Measurements from ENCODE around the gene HUWE1.

HUWE1 gene

GRCh38 chrX:53621418-53621986 is 65.0 kb downstream of the HUWE1 start:
- Mint-ChIP-seq H3K4me3 (no peak overlapping the region), H3K4me1 (ENCODE audit: low read depth) (peaks cover 7% of the 10 kb centered on the region), H3K36me3 (ENCODE audit: low read depth) (peaks cover 28% of the 10 kb centered on the region), H3K27me3 (ENCODE audit: low read depth) (no peaks in the 10 kb centered on the region), H3K9me3 (no peaks in the 10 kb centered on the region), H3K27ac (peak overlapping the region; percentile 42)

DNA sequence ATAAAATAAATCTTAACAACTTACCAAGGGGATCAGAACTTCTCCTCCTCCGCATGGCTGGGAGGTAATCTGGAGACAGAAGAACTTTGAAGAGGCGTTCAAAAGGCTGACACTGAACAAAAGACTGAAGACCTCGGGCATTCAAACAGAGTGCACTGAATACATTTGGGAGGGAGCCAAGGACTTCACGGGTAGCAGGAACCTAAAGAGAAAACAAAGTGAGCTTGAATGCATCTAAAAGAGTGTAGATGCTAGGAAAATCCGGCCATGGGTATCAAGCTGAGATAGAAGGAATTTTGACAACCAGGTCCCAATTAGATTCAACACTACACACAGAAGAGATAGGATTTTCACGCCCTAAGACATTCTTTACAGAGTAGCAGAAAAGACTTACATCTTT is 69.6 kb downstream of the HUWE1 start:
- peaks cover 7% of the 10 kb centered on the region for H3K4me1 Mint-ChIP-seq (ENCODE audit: low read depth)
- no peak overlapping the region for H3K4me3 Mint-ChIP-seq
- H3K27ac Mint-ChIP-seq = no peak overlapping the region
- no peaks in the 10 kb centered on the region for H3K27me3 Mint-ChIP-seq (ENCODE audit: low read depth)
- no peaks in the 10 kb centered on the region for H3K9me3 Mint-ChIP-seq
- peaks cover 31% of the 10 kb centered on the region for H3K36me3 Mint-ChIP-seq (ENCODE audit: low read depth)

DNA sequence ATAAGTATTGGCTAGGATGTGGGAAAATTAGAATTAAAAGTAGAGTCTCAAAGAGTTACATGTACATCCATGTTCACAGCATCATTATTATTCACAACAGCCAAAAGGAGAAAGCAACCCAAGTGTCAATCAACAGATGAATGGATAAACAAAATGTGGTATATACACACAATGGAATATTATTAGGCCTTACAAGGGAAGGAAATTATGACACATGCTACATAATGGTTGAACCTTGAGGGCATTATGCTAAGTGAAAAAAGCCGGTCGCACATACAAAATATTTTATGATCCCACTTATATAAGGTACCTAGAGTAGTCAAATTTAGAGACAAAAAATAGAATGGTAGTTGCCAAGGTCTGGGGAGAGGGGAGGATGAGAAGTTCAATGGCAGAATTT is 80.1 kb downstream of the HUWE1 start:
- Mint-ChIP-seq H3K4me3 (no peak overlapping the region), H3K9me3 (no peaks in the 10 kb centered on the region), H3K27ac (no peak overlapping the region), H3K4me1 (ENCODE audit: low read depth) (peaks cover 2% of the 10 kb centered on the region), H3K27me3 (ENCODE audit: low read depth) (no peaks in the 10 kb centered on the region), H3K36me3 (ENCODE audit: low read depth) (peaks cover 37% of the 10 kb centered on the region)

GRCh38 chrX:53605004-53605403 is 81.5 kb downstream of the HUWE1 start:
- Mint-ChIP-seq H3K36me3 (ENCODE audit: low read depth) (peaks cover 34% of the 10 kb centered on the region), H3K27ac (no peak overlapping the region), H3K4me3 (no peak overlapping the region), H3K9me3 (no peaks in the 10 kb centered on the region), H3K27me3 (ENCODE audit: low read depth) (no peaks in the 10 kb centered on the region), H3K4me1 (ENCODE audit: low read depth) (peaks cover 2% of the 10 kb centered on the region)

- Mint-ChIP-seq H3K27me3 (ENCODE audit: low read depth) (no peaks in the 10 kb centered on the region), H3K27ac (no peak overlapping the region), H3K36me3 (ENCODE audit: low read depth) (peaks cover 26% of the 10 kb centered on the region), H3K4me3 (no peak overlapping the region), H3K9me3 (no peaks in the 10 kb centered on the region), H3K4me1 (ENCODE audit: low read depth) (peaks cover 1% of the 10 kb centered on the region)
Observed at GRCh38 chrX:53599781-53600396, 86.6 kb downstream of the HUWE1 start.

DNA sequence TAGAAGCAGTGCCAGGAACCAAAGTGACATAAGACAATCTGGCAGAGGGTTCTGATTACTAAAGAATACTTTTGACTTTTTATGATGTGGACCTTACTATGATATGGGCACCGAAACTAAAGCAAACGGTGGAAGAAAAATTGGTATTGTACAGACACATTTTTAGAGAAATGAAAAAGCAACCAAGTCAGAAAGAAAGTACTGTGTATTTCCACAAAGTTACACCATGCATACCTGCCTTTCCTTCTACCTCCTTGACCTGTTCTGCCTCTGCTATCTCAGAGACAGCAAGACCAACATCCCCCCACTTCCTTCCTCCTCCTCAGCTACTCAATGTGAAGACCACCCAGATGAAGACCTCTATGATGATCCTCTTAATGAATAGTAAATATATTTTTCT is 88.3 kb downstream of the HUWE1 start:
- no peaks in the 10 kb centered on the region for H3K9me3 Mint-ChIP-seq
- H3K36me3 Mint-ChIP-seq (ENCODE audit: low read depth) = peaks cover 29% of the 10 kb centered on the region
- no peak overlapping the region for H3K27ac Mint-ChIP-seq
- H3K4me1 Mint-ChIP-seq (ENCODE audit: low read depth) = peaks cover 1% of the 10 kb centered on the region
- H3K27me3 Mint-ChIP-seq (ENCODE audit: low read depth) = no peaks in the 10 kb centered on the region
- H3K4me3 Mint-ChIP-seq = no peak overlapping the region

- H3K27me3 Mint-ChIP-seq (ENCODE audit: low read depth) = no peaks in the 10 kb centered on the region
- H3K9me3 Mint-ChIP-seq = no peaks in the 10 kb centered on the region
- no peak overlapping the region for H3K4me3 Mint-ChIP-seq
- H3K36me3 Mint-ChIP-seq (ENCODE audit: low read depth) = peaks cover 40% of the 10 kb centered on the region
- no peak overlapping the region for H3K27ac Mint-ChIP-seq
- peaks cover 1% of the 10 kb centered on the region for H3K4me1 Mint-ChIP-seq (ENCODE audit: low read depth)
Observed at GRCh38 chrX:53595266-53595810, 91.2 kb downstream of the HUWE1 start.

- Mint-ChIP-seq H3K27ac (no peak overlapping the region), H3K27me3 (ENCODE audit: low read depth) (no peaks in the 10 kb centered on the region), H3K36me3 (ENCODE audit: low read depth) (peaks cover 42% of the 10 kb centered on the region), H3K4me3 (no peak overlapping the region), H3K9me3 (no peaks in the 10 kb centered on the region), H3K4me1 (ENCODE audit: low read depth) (peaks cover 4% of the 10 kb centered on the region)
Observed at GRCh38 chrX:53594354-53594753, 92.2 kb downstream of the HUWE1 start.

DNA sequence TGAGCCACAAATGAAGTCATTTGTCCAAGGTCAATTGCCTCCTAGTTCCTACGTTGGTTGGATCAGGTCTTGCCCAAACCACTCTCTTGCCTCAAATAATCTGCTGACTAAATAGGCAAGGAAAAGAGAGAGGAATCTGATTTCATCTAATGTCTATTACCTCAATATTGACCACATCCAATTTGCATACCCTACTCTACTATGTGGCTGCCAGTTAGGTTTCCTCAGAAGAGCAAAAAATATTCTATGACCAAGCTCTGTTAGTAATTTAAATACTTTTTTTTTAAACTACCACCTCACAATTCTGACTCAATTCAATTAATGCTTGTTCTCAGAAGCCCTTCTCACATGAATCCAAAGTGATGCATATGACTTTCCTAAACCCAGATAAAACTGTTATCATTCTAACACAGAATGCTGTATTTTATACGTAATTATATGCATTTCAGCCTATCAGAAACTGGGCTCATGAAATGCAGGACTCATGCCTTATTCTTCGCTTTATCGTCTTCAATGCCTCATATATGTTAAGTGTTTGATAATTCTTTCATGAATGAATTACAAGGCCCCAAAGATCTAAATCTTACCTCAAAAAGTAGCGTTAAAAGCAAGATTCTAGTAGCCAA is 98.6 kb downstream of the HUWE1 start:
- H3K9me3 Mint-ChIP-seq = no peaks in the 10 kb centered on the region
- H3K27me3 Mint-ChIP-seq (ENCODE audit: low read depth) = no peaks in the 10 kb centered on the region
- H3K36me3 Mint-ChIP-seq (ENCODE audit: low read depth) = peaks cover 55% of the 10 kb centered on the region
- H3K4me1 Mint-ChIP-seq (ENCODE audit: low read depth) = peaks cover 8% of the 10 kb centered on the region
- H3K27ac Mint-ChIP-seq = no peak overlapping the region
- no peak overlapping the region for H3K4me3 Mint-ChIP-seq

DNA sequence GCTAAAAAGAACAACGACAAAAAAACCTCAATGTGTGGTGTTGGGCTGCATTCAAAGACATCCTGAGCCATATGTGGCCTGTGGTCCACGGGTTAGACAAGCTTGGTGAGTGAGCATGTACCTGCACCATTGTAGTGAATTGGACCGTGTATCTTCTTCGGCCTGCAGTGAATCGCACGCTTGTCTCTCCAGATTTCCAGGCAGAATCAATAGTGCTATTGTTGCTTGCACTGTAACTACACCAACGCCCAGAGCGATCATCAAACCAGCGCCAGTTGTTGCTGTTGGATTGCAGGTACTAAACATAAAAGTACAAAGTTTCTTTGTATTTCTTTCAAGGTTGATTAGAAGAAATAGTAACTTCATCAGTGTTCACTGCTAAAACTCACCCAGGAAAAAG is 101.6 kb downstream of the HUWE1 start:
- Mint-ChIP-seq H3K9me3 (no peaks in the 10 kb centered on the region), H3K4me3 (no peak overlapping the region), H3K27me3 (ENCODE audit: low read depth) (no peaks in the 10 kb centered on the region), H3K4me1 (ENCODE audit: low read depth) (peaks cover 5% of the 10 kb centered on the region), H3K27ac (no peak overlapping the region), H3K36me3 (ENCODE audit: low read depth) (peaks cover 53% of the 10 kb centered on the region)

DNA sequence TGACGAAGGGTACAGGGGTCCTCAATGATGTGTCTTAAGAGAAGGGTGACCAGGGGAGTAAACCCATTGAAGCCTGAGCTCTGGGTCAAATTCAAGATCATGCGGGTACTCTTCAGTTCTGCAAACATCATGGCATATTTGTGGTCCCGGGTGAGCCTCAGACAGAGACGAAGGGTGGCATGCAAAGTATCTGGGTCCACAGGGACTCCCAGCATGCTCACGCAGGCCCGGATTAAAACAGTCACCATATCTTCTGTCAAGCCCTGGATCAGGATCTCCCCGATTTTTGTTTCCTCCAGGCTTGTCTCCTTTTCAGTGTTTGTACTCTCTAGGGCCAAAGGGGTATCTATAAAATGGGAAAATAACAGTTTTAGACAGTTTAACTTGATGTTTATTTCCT is 102.9 kb downstream of the HUWE1 start:
- Mint-ChIP-seq H3K27me3 (ENCODE audit: low read depth) (no peaks in the 10 kb centered on the region), H3K4me3 (no peak overlapping the region), H3K36me3 (ENCODE audit: low read depth) (peaks cover 40% of the 10 kb centered on the region), H3K27ac (no peak overlapping the region), H3K4me1 (ENCODE audit: low read depth) (peaks cover 3% of the 10 kb centered on the region), H3K9me3 (no peaks in the 10 kb centered on the region)

DNA sequence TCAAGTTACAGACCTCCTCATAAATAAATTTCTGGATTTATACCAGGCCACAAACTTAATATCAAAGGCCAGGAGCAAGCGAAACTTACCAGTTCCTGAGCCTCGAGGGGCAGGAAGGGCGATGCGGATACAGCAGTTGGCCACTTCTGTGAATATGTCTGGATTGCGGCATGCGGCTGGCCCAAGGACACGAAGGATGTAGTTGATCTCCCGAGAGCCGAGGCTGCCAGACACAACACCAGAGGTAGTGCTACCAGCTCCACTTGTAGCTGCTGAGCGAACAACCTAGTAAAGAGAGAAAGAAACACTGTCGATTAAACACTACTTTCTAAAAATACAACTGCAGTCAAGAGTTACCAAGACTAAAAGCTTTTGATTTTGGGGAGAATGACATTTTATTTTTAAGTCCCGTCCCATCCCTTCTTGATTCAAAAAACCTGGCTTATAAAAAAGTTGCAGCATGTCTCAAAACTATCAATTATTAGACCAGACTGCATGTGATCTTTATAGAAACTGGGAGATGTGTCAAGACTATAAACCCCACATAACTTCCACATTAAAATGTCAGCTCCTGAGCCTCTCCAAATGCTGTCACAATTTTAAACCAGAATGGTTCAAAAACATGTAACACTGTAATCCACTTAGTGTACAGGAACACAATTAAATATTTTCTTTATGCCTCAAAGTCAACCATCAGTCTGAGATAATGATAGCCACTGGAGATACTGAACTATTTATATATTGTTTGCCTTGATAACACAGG is 105.6 kb downstream of the HUWE1 start:
- H3K27ac Mint-ChIP-seq = no peak overlapping the region
- no peak overlapping the region for H3K4me3 Mint-ChIP-seq
- H3K9me3 Mint-ChIP-seq = no peaks in the 10 kb centered on the region
- no peaks in the 10 kb centered on the region for H3K4me1 Mint-ChIP-seq (ENCODE audit: low read depth)
- H3K27me3 Mint-ChIP-seq (ENCODE audit: low read depth) = no peaks in the 10 kb centered on the region
- H3K36me3 Mint-ChIP-seq (ENCODE audit: low read depth) = peaks cover 32% of the 10 kb centered on the region

DNA sequence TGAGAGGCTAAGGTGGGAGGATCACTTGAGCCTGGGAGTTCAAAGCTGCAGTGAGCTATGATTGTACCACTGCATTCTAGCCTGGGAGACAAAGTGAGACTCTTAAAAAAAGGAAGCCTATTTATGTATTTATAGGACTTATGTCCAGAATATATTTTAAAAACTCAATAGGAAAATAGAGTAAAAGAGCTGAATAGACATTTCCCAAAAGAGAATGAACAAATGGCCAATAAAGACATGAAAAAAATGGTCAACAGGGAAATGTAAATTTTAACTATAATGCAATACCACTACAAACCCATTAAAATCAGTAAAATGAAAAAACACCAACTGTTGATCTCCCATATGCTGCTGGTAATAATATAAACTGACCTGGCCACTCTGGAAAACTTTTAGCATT is 115.0 kb downstream of the HUWE1 start:
- Mint-ChIP-seq H3K27me3 (ENCODE audit: low read depth) (no peaks in the 10 kb centered on the region), H3K4me3 (no peak overlapping the region), H3K4me1 (ENCODE audit: low read depth) (no peaks in the 10 kb centered on the region), H3K9me3 (no peaks in the 10 kb centered on the region), H3K27ac (no peak overlapping the region), H3K36me3 (ENCODE audit: low read depth) (peaks cover 34% of the 10 kb centered on the region)

GRCh38 chrX:53563324-53563723 is 123.2 kb downstream of the HUWE1 start:
- no peak overlapping the region for H3K4me3 Mint-ChIP-seq

DNA sequence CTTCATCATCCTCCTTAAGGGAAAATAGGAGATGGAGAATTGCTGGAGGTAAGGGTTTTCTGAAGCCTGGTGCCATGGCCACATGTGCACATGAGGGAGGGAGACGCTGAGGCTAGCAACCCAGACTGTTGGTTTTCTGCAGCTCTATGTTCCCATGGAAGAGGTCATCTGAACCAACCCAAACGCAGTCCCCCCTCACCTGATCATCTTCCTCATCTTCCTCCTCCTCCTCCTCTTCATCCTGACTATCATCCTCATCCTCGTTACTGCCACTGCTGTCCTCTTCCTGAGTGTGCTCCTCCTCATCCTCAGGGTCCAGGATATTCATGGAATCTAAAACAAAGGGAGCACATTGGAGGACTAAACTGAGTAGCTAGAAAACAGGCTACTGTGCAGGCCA is 124.6 kb downstream of the HUWE1 start:
- peaks cover 62% of the 10 kb centered on the region for H3K36me3 Mint-ChIP-seq (ENCODE audit: low read depth)
- no peaks in the 10 kb centered on the region for H3K4me1 Mint-ChIP-seq (ENCODE audit: low read depth)
- no peak overlapping the region for H3K27ac Mint-ChIP-seq
- no peaks in the 10 kb centered on the region for H3K9me3 Mint-ChIP-seq
- H3K4me3 Mint-ChIP-seq = no peak overlapping the region
- no peaks in the 10 kb centered on the region for H3K27me3 Mint-ChIP-seq (ENCODE audit: low read depth)

More at GRCh38 chrX:53563324-53563723, 123.2 kb downstream of the HUWE1 start:
- H3K27ac Mint-ChIP-seq = no peak overlapping the region
- no peaks in the 10 kb centered on the region for H3K4me1 Mint-ChIP-seq (ENCODE audit: low read depth)
- H3K36me3 Mint-ChIP-seq (ENCODE audit: low read depth) = peaks cover 58% of the 10 kb centered on the region
- no peaks in the 10 kb centered on the region for H3K9me3 Mint-ChIP-seq
- no peaks in the 10 kb centered on the region for H3K27me3 Mint-ChIP-seq (ENCODE audit: low read depth)
